Left ventricle myocardium inferior (tissue), 1 donor: Measurements from ENCODE around the gene CALML6. TPM values are rescaled to one million over a fixed set of nuclear protein-coding genes. Genes with fewer than 3 reads are reported as not detected.

Source experiments
- DNase-seq: peaks from one replicate; pipeline ENCODE4 v3.0.0-alpha.2; 2020
- H3K27ac ChIP-seq: fragments of 200-600 bp; replicated peaks from 2 replicates; pipeline ENCODE4 v1.8.0; 2021
- H3K27me3 ChIP-seq: fragments of 200-600 bp; 2 replicates; pipeline ENCODE4 v1.8.0; 2021; ENCODE audit warnings: low read depth
- H3K36me3 ChIP-seq: fragments of 200-600 bp; 2 replicates; pipeline ENCODE4 v1.8.0; 2021
- H3K4me1 ChIP-seq: fragments of 200-600 bp; 2 replicates; pipeline ENCODE4 v1.8.0; 2021
- H3K4me3 ChIP-seq: fragments of 200-600 bp; 2 replicates; pipeline ENCODE4 v1.8.0; 2021; ENCODE audit warnings: mild to moderate bottlenecking, moderate library complexity
- H3K9me3 ChIP-seq: fragments of 200-600 bp; replicated peaks from 2 replicates; pipeline ENCODE4 v1.8.0; 2021
- CTCF ChIP-seq: fragments of 200-600 bp; IDR thresholded peaks from 2 replicates; pipeline ENCODE4 v1.8.0; 2021; ENCODE audit warnings: antibody characterized with exemption, mild to moderate bottlenecking, borderline replicate concordance
- intact Hi-C: fragments of 100-400 bp; cut with micrococcal nuclease; formaldehyde crosslinking; loops from one replicate; pipeline ENCODE4 v1.11.0; 2022
- total RNA-seq: library from RNA; stranded (reverse); fragmentation: NEBNext Ultra II Directional; extraction: Animal tissue kit (Norgen Biotek cat#: 25700); gene quantifications from one replicate; pipeline ENCODE4 v1.2.1, GENCODE V29; 2021
- donor health status: DM: no; HTN: yes; CAD: no; lungs with severe emphysema.

The CALML6 gene
- total RNA-seq, 1 donor from 2014 or later = not detected

DNA sequence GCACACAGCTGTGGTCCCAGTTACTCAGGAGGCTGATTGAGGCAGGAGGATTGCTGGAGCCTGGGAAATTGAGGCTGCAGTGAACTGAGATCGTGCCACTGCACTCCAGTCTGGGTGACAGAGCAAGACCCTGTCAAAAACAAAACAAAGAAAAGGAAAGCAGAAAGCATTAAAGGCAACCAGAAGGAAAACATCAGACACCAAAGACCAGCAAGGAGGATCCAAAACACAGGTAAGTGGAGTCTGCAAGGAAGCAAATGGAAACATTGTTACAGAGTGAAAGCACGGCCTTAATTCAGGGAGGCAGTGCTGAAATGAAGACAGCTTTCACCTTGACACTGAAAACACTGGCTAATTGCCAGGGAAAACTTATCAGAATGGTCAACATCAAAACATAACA, 47.7 kb downstream of the CALML6 start:
- Histone ChIP-seq H3K9me3 (no peaks in the 10 kb centered on the region), H3K27ac (no peak overlapping the region), H3K4me3 (no peak overlapping the region), H3K27me3 (peaks cover 96% of the 10 kb centered on the region), H3K4me1 (peaks cover 13% of the 10 kb centered on the region), H3K36me3 (no peaks in the 10 kb centered on the region)
- no peak for DNase-seq
- intact Hi-C loops = no loop called here
- no peak for TF ChIP-seq CTCF

GRCh38 chr1:1963570-1963969, 48.5 kb downstream of the CALML6 start:
- Histone ChIP-seq H3K36me3 (no peaks in the 10 kb centered on the region), H3K27me3 (peaks cover 96% of the 10 kb centered on the region), H3K27ac (no peak overlapping the region), H3K9me3 (no peaks in the 10 kb centered on the region), H3K4me3 (no peak overlapping the region), H3K4me1 (peaks cover 13% of the 10 kb centered on the region)
- intact Hi-C loops = no loop called here
- no peak for DNase-seq
- no peak for TF ChIP-seq CTCF

GRCh38 chr1:1964811-1965210, 49.8 kb downstream of the CALML6 start:
- intact Hi-C loops = no loop called here
- Histone ChIP-seq H3K27me3 (peaks cover 87% of the 10 kb centered on the region), H3K4me1 (peaks cover 8% of the 10 kb centered on the region), H3K4me3 (no peak overlapping the region), H3K27ac (no peak overlapping the region), H3K9me3 (no peaks in the 10 kb centered on the region), H3K36me3 (no peaks in the 10 kb centered on the region)
- TF ChIP-seq CTCF = no peak
- no peak for DNase-seq

DNA sequence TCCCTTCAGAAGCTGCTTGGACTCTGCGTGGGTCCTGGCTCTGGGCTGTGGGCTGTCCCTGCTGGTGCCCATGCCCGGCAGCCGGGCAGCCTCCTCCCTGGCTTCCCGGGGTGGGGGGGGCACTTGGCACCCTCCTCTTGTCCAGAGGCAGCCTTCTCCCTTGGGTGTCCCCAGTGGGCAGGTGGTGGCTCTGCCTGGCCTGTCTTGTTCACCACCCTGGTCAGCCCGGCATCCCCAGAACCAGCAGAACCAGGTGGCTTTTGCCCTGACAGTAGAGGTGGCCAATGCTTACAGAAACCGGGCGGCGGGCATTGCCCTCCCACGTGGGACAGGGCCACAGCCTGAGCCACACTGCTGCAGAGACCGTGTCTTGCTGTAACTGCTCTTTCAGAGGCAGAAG, 50.5 kb downstream of the CALML6 start:
- H3K36me3 ChIP-seq = no peaks in the 10 kb centered on the region
- H3K27me3 ChIP-seq = peaks cover 80% of the 10 kb centered on the region
- H3K4me1 ChIP-seq = peaks cover under 1% of the 10 kb centered on the region
- DNase-seq = no peak
- H3K27ac ChIP-seq = no peak overlapping the region
- no peaks in the 10 kb centered on the region for H3K9me3 ChIP-seq
- TF ChIP-seq CTCF = no peak
- intact Hi-C loops = no loop called here
- no peak overlapping the region for H3K4me3 ChIP-seq

DNA sequence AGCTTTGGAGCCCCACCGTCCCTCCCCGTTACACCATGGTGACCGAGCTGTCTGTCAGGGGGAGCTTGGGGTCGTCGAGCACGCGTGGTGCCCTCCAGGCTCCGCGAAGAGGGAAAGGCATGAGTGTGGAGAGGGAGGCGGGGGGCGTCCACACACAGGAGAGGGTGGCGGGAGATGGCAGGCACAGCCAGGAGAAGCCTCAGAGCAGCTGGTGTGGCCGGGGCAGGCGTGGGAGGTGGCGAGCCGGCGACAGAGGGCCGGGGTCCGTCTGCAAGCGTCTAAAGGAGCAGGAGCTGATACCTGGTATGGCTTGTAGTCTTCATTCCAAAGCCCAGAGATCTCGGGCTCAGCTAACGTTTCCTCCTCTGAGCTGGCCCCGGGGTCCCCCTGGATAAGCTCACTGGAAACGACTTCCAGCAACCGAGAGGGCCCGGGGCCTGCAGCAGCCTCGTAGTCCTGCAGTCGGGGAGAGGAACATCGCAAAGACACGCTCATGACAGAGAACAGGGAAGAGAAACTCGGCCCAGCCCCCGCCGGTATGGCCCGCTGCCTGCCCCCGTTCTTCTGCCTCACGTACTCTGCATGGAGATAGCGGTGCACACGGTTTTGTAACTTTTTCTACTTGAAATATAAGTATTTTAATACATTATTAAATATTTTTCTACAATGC, 51.1 kb downstream of the CALML6 start:
- H3K9me3 ChIP-seq = no peaks in the 10 kb centered on the region
- DNase-seq = no peak

More for the DNA sequence above, 51.1 kb downstream of the CALML6 start:
- intact Hi-C loops = no loop called here
- peaks cover 73% of the 10 kb centered on the region for H3K27me3 ChIP-seq
- H3K4me1 ChIP-seq = no peaks in the 10 kb centered on the region
- H3K4me3 ChIP-seq = no peak overlapping the region
- H3K36me3 ChIP-seq = no peaks in the 10 kb centered on the region
- no peak overlapping the region for H3K27ac ChIP-seq
- TF ChIP-seq CTCF = no peak

Other genes with a start within 250 kb of the CALML6 start
- 20.2 TPM for gene SLC35E2B, start 222.5 kb upstream of the CALML6 start, total RNA-seq
- 21.7 TPM for gene CDK11A, start 190.9 kb upstream of the CALML6 start, total RNA-seq
- gene NADK, start 136.8 kb upstream of the CALML6 start, total RNA-seq = 25.3 TPM
- gene GNB1, start 24.2 kb upstream of the CALML6 start, total RNA-seq = 158 TPM
- 0.47 TPM for gene TMEM52, start 4.0 kb downstream of the CALML6 start, total RNA-seq
- gene CFAP74, start 88.5 kb downstream of the CALML6 start, total RNA-seq = not detected
- gene GABRD, start 104.1 kb downstream of the CALML6 start, total RNA-seq = 0.41 TPM
- gene PRKCZ, start 135.2 kb downstream of the CALML6 start, total RNA-seq = 19.1 TPM